DOHH2 (cell line): ENCODE measurements around the gene TLR9.

Source experiments
- H3F3A ChIP-seq: fragments of 200-600 bp; sonication (generic), shearing (Covaris generic); 2 replicates; pipeline ENCODE4 v1.6.0; 2016; ENCODE audit warnings: antibody characterized with exemption, mild to moderate bottlenecking; ENCODE audit not compliant: control insufficient read depth, insufficient read depth
- H3K27ac ChIP-seq: fragments of 200-600 bp; sonication (generic); 2 replicates; pipeline ENCODE4 v1.5.1; 2014; ENCODE audit warnings: low read depth, mild to moderate bottlenecking, low read length, moderate library complexity
- H3K27me3 ChIP-seq: fragments of 200-600 bp; sonication (generic); 2 replicates; pipeline ENCODE4 v1.6.1; 2014; ENCODE audit warnings: mild to moderate bottlenecking, low read length, mixed read lengths; ENCODE audit not compliant: control insufficient read depth
- H3K36me3 ChIP-seq: fragments of 200-600 bp; sonication (generic); 2 replicates; pipeline ENCODE4 v1.6.1; 2014; ENCODE audit warnings: mild to moderate bottlenecking, low read length, moderate library complexity, mixed read lengths; ENCODE audit not compliant: control insufficient read depth
- H3K4me1 ChIP-seq: fragments of 200-600 bp; sonication (generic); 2 replicates; pipeline ENCODE4 v1.6.1; 2014; ENCODE audit warnings: mild to moderate bottlenecking, low read length, mixed read lengths; ENCODE audit not compliant: control insufficient read depth
- H3K4me2 ChIP-seq: fragments of 200-600 bp; sonication (generic); 2 replicates; pipeline ENCODE4 v1.6.0; 2014; ENCODE audit warnings: mild to moderate bottlenecking, low read length, moderate library complexity
- H3K4me3 ChIP-seq: fragments of 200-600 bp; sonication (generic); 2 replicates; pipeline ENCODE4 v1.5.1; 2014; ENCODE audit warnings: mild to moderate bottlenecking, low read length, mixed read lengths
- H3K79me2 ChIP-seq: fragments of 200-600 bp; sonication (generic); 2 replicates; pipeline ENCODE4 v1.6.1; 2014; ENCODE audit warnings: mild to moderate bottlenecking, low read length, mixed read lengths; ENCODE audit not compliant: control insufficient read depth
- H3K9me2 ChIP-seq: fragments of 200-600 bp; sonication (generic); replicated peaks from 2 replicates; pipeline ENCODE4 v1.6.1; 2014; ENCODE audit warnings: mild to moderate bottlenecking, low read length, mixed read lengths; ENCODE audit not compliant: control insufficient read depth
- H3K9me3 ChIP-seq: fragments of 200-600 bp; sonication (generic); 2 replicates; pipeline ENCODE4 v1.6.1; 2014; ENCODE audit warnings: antibody characterized with exemption, low read length, mixed read lengths; ENCODE audit not compliant: control insufficient read depth, insufficient read depth
- H4K20me1 ChIP-seq: fragments of 200-600 bp; sonication (generic); 2 replicates; pipeline ENCODE4 v1.6.0; 2014; ENCODE audit warnings: low read depth, mild to moderate bottlenecking, antibody characterized with exemption, low read length, moderate library complexity; ENCODE audit not compliant: control insufficient read depth, insufficient read depth
- EZH2phosphoT487 ChIP-seq: fragments of 200-600 bp; sonication (generic); IDR thresholded peaks from 2 replicates; pipeline ENCODE4 v1.6.1; 2017; ENCODE audit warnings: borderline replicate concordance, mild to moderate bottlenecking, antibody characterized with exemption, low read length, moderate library complexity, mixed read lengths
- TF ChIP-seq, protein P1 (sequence below): fragments of 200-600 bp; sonication (generic); IDR thresholded peaks from one replicate; pipeline ENCODE4 v1.5.1; 2014; ENCODE audit warnings: antibody characterized with exemption, mild to moderate bottlenecking, low read depth, low read length; ENCODE audit not compliant: poor library complexity, severe bottlenecking

TLR9 gene

DNA sequence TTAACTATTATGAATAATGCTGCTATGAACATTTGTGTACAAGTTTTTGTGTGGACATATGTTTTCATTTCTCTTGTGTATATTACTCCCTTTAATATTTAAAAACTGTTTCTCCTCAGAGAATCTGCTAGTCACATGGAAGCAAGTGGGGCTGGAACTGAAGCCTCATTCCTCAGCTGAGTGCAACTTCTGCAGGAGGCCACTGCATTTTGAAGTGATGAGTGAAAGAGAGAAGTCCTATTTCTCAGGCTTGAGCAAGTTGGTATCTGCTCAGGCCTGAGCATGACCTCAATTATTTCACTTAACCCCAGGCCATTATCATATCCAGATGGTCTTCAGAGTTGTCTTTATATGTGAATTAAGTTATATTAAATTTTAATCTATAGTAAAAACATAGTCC, 11.5 kb downstream of the TLR9 start:
- Histone ChIP-seq H3K4me1 (peaks cover 4% of the 10 kb centered on the region), H3K36me3 (peaks cover 85% of the 10 kb centered on the region), H3K27ac (no peak overlapping the region), H3K9me2 (no peaks in the 10 kb centered on the region), H3K4me3 (no peak overlapping the region), H3K79me2 (peaks cover 3% of the 10 kb centered on the region), H3K9me3 (no peaks in the 10 kb centered on the region), H4K20me1 (no peaks in the 10 kb centered on the region), H3K27me3 (no peaks in the 10 kb centered on the region), H3K4me2 (no peak overlapping the region), H3F3A (peaks cover 15% of the 10 kb centered on the region)
- TF ChIP-seq EZH2phosphoT487: no peak
- TF ChIP-seq, protein P1, sequence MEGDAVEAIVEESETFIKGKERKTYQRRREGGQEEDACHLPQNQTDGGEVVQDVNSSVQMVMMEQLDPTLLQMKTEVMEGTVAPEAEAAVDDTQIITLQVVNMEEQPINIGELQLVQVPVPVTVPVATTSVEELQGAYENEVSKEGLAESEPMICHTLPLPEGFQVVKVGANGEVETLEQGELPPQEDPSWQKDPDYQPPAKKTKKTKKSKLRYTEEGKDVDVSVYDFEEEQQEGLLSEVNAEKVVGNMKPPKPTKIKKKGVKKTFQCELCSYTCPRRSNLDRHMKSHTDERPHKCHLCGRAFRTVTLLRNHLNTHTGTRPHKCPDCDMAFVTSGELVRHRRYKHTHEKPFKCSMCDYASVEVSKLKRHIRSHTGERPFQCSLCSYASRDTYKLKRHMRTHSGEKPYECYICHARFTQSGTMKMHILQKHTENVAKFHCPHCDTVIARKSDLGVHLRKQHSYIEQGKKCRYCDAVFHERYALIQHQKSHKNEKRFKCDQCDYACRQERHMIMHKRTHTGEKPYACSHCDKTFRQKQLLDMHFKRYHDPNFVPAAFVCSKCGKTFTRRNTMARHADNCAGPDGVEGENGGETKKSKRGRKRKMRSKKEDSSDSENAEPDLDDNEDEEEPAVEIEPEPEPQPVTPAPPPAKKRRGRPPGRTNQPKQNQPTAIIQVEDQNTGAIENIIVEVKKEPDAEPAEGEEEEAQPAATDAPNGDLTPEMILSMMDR: no peak

DNA sequence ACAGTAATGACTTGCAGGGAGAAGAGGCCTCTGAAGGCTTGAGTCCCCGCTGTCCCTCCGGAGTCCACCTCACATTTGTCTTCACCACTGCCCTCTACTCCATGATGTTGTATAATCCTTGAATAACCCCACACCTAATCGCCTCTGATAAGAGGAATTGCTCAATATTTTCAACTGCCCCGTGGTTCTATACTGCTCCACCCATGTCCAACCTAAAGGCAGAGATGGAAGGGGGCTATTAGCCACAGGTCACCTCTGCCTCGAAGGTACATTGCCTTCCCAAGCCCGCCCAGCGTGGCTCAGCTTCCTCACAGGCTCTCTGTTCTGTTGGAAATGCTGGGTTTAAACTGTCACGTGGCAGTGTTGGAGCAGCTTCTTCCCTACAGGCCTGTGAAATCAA, 12.4 kb downstream of the TLR9 start:
- Histone ChIP-seq H3K4me3 (no peak overlapping the region), H3F3A (peaks cover 15% of the 10 kb centered on the region), H3K27me3 (no peaks in the 10 kb centered on the region), H4K20me1 (no peaks in the 10 kb centered on the region), H3K79me2 (no peaks in the 10 kb centered on the region), H3K4me2 (no peak overlapping the region), H3K9me2 (no peaks in the 10 kb centered on the region), H3K4me1 (peaks cover 4% of the 10 kb centered on the region), H3K9me3 (no peaks in the 10 kb centered on the region), H3K36me3 (peaks cover 86% of the 10 kb centered on the region), H3K27ac (no peak overlapping the region)
- TF ChIP-seq, protein P1: no peak
- no peak for TF ChIP-seq EZH2phosphoT487

DNA sequence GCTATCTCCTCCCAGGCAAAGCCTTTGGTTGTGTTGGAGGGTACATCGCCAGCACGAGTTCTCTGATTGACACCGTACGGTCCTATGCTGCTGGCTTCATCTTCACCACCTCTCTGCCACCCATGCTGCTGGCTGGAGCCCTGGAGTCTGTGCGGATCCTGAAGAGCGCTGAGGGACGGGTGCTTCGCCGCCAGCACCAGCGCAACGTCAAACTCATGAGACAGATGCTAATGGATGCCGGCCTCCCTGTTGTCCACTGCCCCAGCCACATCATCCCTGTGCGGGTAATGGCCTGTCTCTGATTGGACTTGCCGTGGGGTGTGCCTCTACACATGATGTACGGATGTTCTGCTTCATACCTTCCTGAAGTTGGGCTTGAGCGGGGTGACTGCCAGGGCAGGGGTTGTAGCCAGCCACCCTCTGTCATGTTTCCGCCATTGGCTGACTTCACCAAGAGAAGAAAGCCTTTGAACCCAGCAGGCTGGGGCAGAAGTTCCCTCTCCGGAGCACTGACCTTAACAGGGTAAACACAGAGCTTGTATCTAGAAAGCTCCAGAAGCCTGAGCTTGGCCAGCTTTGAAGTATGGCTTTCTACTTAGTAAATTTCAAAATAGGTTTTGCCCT, 14.1 kb downstream of the TLR9 start:
- peaks cover 87% of the 10 kb centered on the region for H3K36me3 ChIP-seq
- no peak overlapping the region for H3K27ac ChIP-seq
- H3K79me2 ChIP-seq: no peaks in the 10 kb centered on the region
- no peaks in the 10 kb centered on the region for H3K9me2 ChIP-seq
- H4K20me1 ChIP-seq: no peaks in the 10 kb centered on the region
- H3K4me3 ChIP-seq: no peak overlapping the region
- TF ChIP-seq EZH2phosphoT487: no peak
- TF ChIP-seq, protein P1: no peak
- no peaks in the 10 kb centered on the region for H3K9me3 ChIP-seq
- no peaks in the 10 kb centered on the region for H3K4me1 ChIP-seq
- no peak overlapping the region for H3K4me2 ChIP-seq
- peaks cover 15% of the 10 kb centered on the region for H3F3A ChIP-seq
- no peaks in the 10 kb centered on the region for H3K27me3 ChIP-seq
